ENCODE data around the gene FOXN4. TPM values are rescaled to one million over a fixed set of nuclear protein-coding genes. Genes with fewer than 3 reads are reported as not detected.

The FOXN4 gene
- total RNA-seq, 4 donors from 2014 or later: not detected

DNA sequence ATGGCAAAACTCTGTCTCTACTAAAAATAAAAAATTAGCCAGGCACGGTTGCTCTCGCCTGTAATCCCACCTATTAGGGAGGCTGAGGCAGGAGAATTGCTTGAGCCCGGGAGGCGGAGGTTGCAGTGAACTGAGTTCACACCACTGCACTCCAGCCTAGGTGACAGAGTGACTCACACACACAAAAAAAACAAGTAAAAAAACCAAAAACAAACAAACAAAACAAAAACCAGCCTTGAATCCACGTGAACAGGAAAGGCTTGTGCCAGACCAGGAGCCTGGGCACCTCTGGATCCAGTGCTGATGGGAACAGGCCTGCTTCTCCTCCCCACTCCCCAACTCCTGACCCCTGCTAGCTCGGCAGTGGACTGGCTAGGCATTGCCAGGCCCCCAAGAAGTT lies 3.5 kb downstream of the FOXN4 start:
- no peaks in the 10 kb centered on the region for H3K9me3 ChIP-seq
- peaks cover 14 to 27% (median 16%) of the 10 kb centered on the region in 4 donors for H3K4me1 ChIP-seq
- no peak for DNase-seq (ENCODE audit: extremely low spot score)
- H3K27me3 ChIP-seq: peaks cover 0 to 48% (median 10%) of the 10 kb centered on the region in 4 donors
- H3K27ac ChIP-seq (replicated peaks in 1 of 4): no peak overlapping the region
- H3K4me3 ChIP-seq: no peak overlapping the region
- intact Hi-C loops (cut with DNase I): no loop called here
- H3K36me3 ChIP-seq: no peaks in the 10 kb centered on the region
- no peak for TF ChIP-seq POLR2AphosphoS5 (IDR thresholded peaks at IDR 0.05)
- no peak for TF ChIP-seq EP300 (IDR thresholded peaks at IDR 0.05)
- 84% methylated on average over 6 of the region's 6 CpGs for WGBS

DNA sequence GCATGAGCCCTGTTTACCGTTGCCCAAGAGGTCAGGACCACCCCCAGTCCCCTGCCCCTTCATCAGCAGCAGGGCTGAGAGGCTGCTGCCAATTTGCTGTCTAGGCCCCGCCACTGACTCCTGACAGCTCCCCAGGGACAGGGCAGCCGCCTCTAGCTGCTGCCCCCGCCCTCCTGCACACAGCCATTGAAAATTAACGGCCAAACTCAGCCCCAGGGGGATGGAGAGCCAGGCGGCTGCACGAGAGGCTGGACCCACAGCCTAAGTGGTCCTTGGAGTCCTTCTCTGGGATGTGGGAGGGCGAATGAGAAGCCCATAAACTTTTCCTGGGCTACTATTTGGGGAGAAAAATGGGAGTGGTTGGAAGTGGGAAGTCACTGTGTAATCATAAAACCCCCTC lies 4.6 kb downstream of the FOXN4 start:
- 64% methylated on average over 8 of the region's 8 CpGs for WGBS
- peaks cover 0 to 40% (median 10%) of the 10 kb centered on the region in 4 donors for H3K27me3 ChIP-seq

DNA sequence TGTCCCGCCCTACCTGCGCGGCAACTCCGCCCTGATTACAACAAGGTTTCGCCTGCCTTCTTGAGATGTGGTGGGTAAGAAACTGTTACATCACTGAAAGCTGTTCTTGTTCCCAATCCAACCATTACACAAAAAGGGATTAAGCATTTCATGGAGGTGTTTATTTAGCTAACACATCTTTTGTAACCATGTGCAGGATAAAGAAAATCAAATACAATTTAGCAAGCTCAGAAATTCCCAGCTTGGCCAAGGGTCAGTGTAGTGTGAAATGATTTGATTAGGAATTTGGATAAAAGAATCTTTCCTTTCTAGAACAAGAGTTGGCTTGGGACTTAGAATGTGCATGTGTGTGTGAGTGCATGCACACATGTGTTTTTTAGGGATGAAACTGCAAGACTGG lies 6.3 kb downstream of the FOXN4 start:
- 81% methylated on average over 5 of the region's 5 CpGs for WGBS
- DNase-seq (ENCODE audit: extremely low spot score): no peak
- Histone ChIP-seq H3K4me3 (no peak overlapping the region), H3K36me3 (no peaks in the 10 kb centered on the region), H3K4me1 (peaks cover 0 to 8% (median 0%) of the 10 kb centered on the region in 4 donors), H3K27ac (replicated peaks in 1 of 4) (no peak overlapping the region), H3K27me3 (peaks cover 0 to 24% (median 0%) of the 10 kb centered on the region in 4 donors), H3K9me3 (no peaks in the 10 kb centered on the region)
- intact Hi-C loops (cut with DNase I): no loop called here
- TF ChIP-seq EP300 (IDR thresholded peaks at IDR 0.05) (no peak), POLR2A (IDR thresholded peaks at IDR 0.05; ENCODE audit: low read depth) (no peak), POLR2AphosphoS5 (IDR thresholded peaks at IDR 0.05) (no peak)
- TF ChIP-seq, protein P1, sequence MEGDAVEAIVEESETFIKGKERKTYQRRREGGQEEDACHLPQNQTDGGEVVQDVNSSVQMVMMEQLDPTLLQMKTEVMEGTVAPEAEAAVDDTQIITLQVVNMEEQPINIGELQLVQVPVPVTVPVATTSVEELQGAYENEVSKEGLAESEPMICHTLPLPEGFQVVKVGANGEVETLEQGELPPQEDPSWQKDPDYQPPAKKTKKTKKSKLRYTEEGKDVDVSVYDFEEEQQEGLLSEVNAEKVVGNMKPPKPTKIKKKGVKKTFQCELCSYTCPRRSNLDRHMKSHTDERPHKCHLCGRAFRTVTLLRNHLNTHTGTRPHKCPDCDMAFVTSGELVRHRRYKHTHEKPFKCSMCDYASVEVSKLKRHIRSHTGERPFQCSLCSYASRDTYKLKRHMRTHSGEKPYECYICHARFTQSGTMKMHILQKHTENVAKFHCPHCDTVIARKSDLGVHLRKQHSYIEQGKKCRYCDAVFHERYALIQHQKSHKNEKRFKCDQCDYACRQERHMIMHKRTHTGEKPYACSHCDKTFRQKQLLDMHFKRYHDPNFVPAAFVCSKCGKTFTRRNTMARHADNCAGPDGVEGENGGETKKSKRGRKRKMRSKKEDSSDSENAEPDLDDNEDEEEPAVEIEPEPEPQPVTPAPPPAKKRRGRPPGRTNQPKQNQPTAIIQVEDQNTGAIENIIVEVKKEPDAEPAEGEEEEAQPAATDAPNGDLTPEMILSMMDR (IDR thresholded peaks at IDR 0.05): no peak

More for the DNA sequence above, 4.6 kb downstream of the FOXN4 start:
- H3K9me3 ChIP-seq: no peaks in the 10 kb centered on the region
- intact Hi-C loops (cut with DNase I): no loop called here
- H3K4me3 ChIP-seq: no peak overlapping the region
- no peak for DNase-seq (ENCODE audit: extremely low spot score)
- H3K4me1 ChIP-seq: peaks cover 8 to 19% (median 9%) of the 10 kb centered on the region in 4 donors
- H3K27ac ChIP-seq (replicated peaks in 1 of 4): no peak overlapping the region
- TF ChIP-seq, protein P1 (IDR thresholded peaks at IDR 0.05): no peak
- TF ChIP-seq POLR2A (IDR thresholded peaks at IDR 0.05; ENCODE audit: low read depth) (no peak), EP300 (IDR thresholded peaks at IDR 0.05) (no peak), POLR2AphosphoS5 (IDR thresholded peaks at IDR 0.05) (no peak)
- H3K36me3 ChIP-seq: no peaks in the 10 kb centered on the region

DNA sequence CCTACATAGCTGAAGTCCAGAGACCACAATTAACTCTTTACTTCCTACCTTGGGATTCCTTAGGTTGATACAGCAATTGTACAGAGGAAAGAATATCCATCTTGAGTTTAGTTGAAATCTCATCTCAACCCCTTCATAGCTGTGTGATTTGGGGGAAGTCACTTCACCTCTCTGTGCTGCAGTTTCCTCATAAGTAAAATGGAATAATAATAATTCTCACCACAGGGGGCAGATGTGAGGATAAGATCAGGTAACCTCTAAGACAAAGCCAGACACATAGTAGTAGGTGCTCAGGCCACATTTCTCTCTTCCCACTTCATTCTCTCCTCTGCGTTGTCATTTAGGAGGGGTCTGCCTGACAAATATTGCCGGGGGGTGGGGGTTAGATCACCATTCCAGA lies 6.7 kb downstream of the FOXN4 start:
- Histone ChIP-seq H3K27me3 (peaks cover 0 to 20% (median 0%) of the 10 kb centered on the region in 4 donors), H3K4me3 (no peak overlapping the region), H3K27ac (replicated peaks in 1 of 4) (no peak overlapping the region), H3K9me3 (no peaks in the 10 kb centered on the region), H3K36me3 (no peaks in the 10 kb centered on the region), H3K4me1 (peaks cover 0 to 8% (median 0%) of the 10 kb centered on the region in 4 donors)
- no peak for DNase-seq (ENCODE audit: extremely low spot score)
- TF ChIP-seq EP300 (IDR thresholded peaks at IDR 0.05) (no peak), POLR2AphosphoS5 (IDR thresholded peaks at IDR 0.05) (no peak)
- intact Hi-C loops (cut with DNase I): no loop called here
- 76% methylated on average over 2 of the region's 2 CpGs for whole genome bisulfite sequencing

DNA sequence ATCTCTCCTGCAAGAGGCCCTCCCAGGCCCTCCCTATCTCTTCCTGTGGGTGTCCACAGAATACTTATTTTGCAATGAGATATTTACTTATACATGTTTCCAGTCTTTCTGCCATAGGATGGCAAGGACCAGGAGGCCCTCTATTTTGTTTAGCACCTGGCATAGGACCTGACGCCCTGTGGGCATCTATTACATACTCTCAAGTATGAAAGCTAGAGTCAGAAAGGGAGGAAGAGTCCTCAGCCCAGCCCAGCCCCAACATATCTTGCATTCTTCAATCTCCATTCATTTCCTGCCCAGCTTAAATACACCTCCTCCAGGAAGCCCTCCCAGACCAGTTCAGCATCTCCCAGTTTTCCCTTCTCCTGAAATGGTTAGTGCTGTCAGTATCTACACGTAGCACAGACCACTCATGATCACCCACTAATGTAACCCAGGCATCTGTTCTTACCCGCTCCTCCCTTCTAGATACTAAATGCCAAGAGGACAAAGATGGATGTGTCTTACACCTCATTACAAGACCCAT lies 7.4 kb downstream of the FOXN4 start:
- H3K27me3 ChIP-seq: peaks cover 0 to 13% (median 0%) of the 10 kb centered on the region in 4 donors
- no peaks in the 10 kb centered on the region for H3K9me3 ChIP-seq
- WGBS: 90% methylated on average over 3 of the region's 3 CpGs
- intact Hi-C loops (cut with DNase I): no loop called here
- H3K36me3 ChIP-seq: no peaks in the 10 kb centered on the region
- H3K27ac ChIP-seq (replicated peaks in 1 of 4): no peak overlapping the region
- H3K4me3 ChIP-seq: no peak overlapping the region
- peaks cover 0 to 8% (median 0%) of the 10 kb centered on the region in 4 donors for H3K4me1 ChIP-seq
- TF ChIP-seq, protein P1 (IDR thresholded peaks at IDR 0.05): no peak
- TF ChIP-seq POLR2AphosphoS5 (IDR thresholded peaks at IDR 0.05) (no peak), EP300 (IDR thresholded peaks at IDR 0.05) (no peak), POLR2A (IDR thresholded peaks at IDR 0.05; ENCODE audit: low read depth) (no peak)
- no peak for DNase-seq (ENCODE audit: extremely low spot score)

DNA sequence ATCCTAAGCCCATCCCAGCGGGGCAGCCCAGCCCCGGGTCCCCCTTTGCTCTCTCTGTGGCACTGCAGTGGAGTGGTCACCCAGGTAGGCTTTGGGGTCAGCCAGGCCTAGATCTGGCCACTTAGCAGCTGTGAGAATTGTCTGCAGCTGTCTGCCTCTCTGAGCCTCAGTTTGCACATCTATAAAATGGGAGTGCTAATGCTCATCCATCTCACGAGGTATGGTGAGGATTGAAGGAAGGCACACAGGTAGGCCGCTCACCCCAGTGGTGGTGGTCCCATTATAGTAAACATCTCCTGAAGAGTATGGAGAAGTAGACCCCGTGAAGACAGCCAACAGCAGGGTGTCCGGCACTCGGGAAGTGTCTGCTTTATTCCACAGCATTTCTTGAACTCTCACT lies 9.2 kb downstream of the FOXN4 start:
- intact Hi-C loops (cut with DNase I): no loop called here
- H3K27ac ChIP-seq (replicated peaks in 1 of 4): no peak overlapping the region
- H3K9me3 ChIP-seq: no peaks in the 10 kb centered on the region
- H3K4me3 ChIP-seq: no peak overlapping the region
- no peak for DNase-seq (ENCODE audit: extremely low spot score)
- WGBS: 92% methylated on average over 7 of the region's 7 CpGs
- peaks cover 0 to 8% (median 0%) of the 10 kb centered on the region in 4 donors for H3K4me1 ChIP-seq
- H3K36me3 ChIP-seq: no peaks in the 10 kb centered on the region
- TF ChIP-seq POLR2A (IDR thresholded peaks at IDR 0.05; ENCODE audit: low read depth) (no peak), EP300 (IDR thresholded peaks at IDR 0.05) (no peak), POLR2AphosphoS5 (IDR thresholded peaks at IDR 0.05) (no peak)
- TF ChIP-seq, protein P1 (IDR thresholded peaks at IDR 0.05): no peak
- no peaks in the 10 kb centered on the region for H3K27me3 ChIP-seq

Data from esophagus muscularis mucosa (tissue), 4 donors.